H1 (cell line): ENCODE results near the gene PROCR.

Experiments used
- ASH2L ChIP-seq: fragments of 200-600, 300-600 bp; sonication (generic); IDR thresholded peaks from one replicate; pipeline ENCODE4 v1.7.1; 2017; ENCODE audit warnings: low read length
- CHD7 ChIP-seq: fragments of 300-600 bp; sonication (generic); IDR thresholded peaks from 2 replicates; pipeline ENCODE4 v1.7.1; 2012; ENCODE audit warnings: low read length, moderate library complexity, mild to moderate bottlenecking, inconsistent platforms; ENCODE audit not compliant: insufficient replicate concordance
- CTCF ChIP-seq, 3 experiments: IDR thresholded peaks; 1 replicate in 2 of 3; 2 replicates in 1 of 3; pipeline versions ENCODE4 v1.5.1 to v1.6.1; 2011; ENCODE audit warnings: low read length in 3 of 3, mild to moderate bottlenecking in 3 of 3, inconsistent platforms in 2 of 3, low read depth in 1 of 3, moderate library complexity in 1 of 3; ENCODE audit not compliant: insufficient read depth in 1 of 3; ENCODE audit errors: control extremely low read depth in 1 of 3
- EZH2 ChIP-seq: fragments of 200-600 bp; sonication (generic); IDR thresholded peaks from 2 replicates; pipeline ENCODE4 v1.7.1; 2012; ENCODE audit warnings: low read depth, mild to moderate bottlenecking, moderate library complexity, low read length, inconsistent platforms; ENCODE audit not compliant: severe bottlenecking
- FOSL1 ChIP-seq: IDR thresholded peaks from 2 replicates; pipeline ENCODE4 v1.6.1; 2011; ENCODE audit warnings: mild to moderate bottlenecking, low read depth, low read length, moderate library complexity; ENCODE audit not compliant: insufficient read depth
- POLR2A ChIP-seq, 2 experiments: IDR thresholded peaks; 1 replicate in 1 of 2; 2 replicates in 1 of 2; pipeline ENCODE4 v1.6.1; 2011; ENCODE audit warnings: low read depth in 2 of 2, low read length in 2 of 2, mild to moderate bottlenecking in 2 of 2; ENCODE audit errors: control extremely low read depth in 1 of 2
- POLR2AphosphoS5 ChIP-seq: IDR thresholded peaks from 2 replicates; pipeline ENCODE4 v1.6.1; 2011; ENCODE audit warnings: low read depth, low read length
- RAD21 ChIP-seq, 2 experiments: IDR thresholded peaks in 1 of 2; conservative IDR thresholded peaks in 1 of 2; 2 replicates each; pipeline ENCODE4 v1.6.1; 2011; ENCODE audit warnings: low read depth in 2 of 2, low read length in 2 of 2, improper control_type of control experiment in 1 of 2, inconsistent platforms in 1 of 2, mild to moderate bottlenecking in 1 of 2, moderate library complexity in 1 of 2
- RXRA ChIP-seq: IDR thresholded peaks from 2 replicates; pipeline ENCODE4 v1.6.1; 2011; ENCODE audit warnings: low read depth, mild to moderate bottlenecking, low read length, moderate library complexity; ENCODE audit not compliant: insufficient read depth
- TAF1 ChIP-seq: IDR thresholded peaks from 2 replicates; pipeline ENCODE4 v1.6.1; 2011; ENCODE audit warnings: mild to moderate bottlenecking, low read depth, low read length
- USF2 ChIP-seq: IDR thresholded peaks from 2 replicates; pipeline ENCODE4 v1.6.1; 2011; ENCODE audit warnings: low read length, improper control_type of control experiment

- no peak for TF ChIP-seq ASH2L
- no peak for TF ChIP-seq RAD21 (IDR thresholded peaks at IDR 0.05 in 1 of 2, conservative IDR thresholded peaks at IDR 0.05 in 1 of 2; ENCODE audit: low read depth in 2 of 2, low read length in 2 of 2)
- no peak for TF ChIP-seq CTCF (IDR thresholded peaks at IDR 0.05; ENCODE audit: control extremely low read depth in 1 of 3, insufficient read depth in 1 of 3, low read depth in 1 of 3, low read length in 3 of 3)
- TF ChIP-seq RXRA, result no peak
- no peak for TF ChIP-seq USF2
- no peak for TF ChIP-seq EZH2
- no peak for TF ChIP-seq TAF1
- no peak for TF ChIP-seq POLR2AphosphoS5
- no peak for TF ChIP-seq FOSL1
- TF ChIP-seq CHD7, result no peak
- no peak for TF ChIP-seq POLR2A (IDR thresholded peaks at IDR 0.05; ENCODE audit: control extremely low read depth in 1 of 2, low read depth in 2 of 2, low read length in 2 of 2)
These were observed 20.9 kb upstream of the PROCR start for GRCh38 chr20:35150846-35151579.
